Fibroblast of lung (primary cell): ENCODE data around the gene GRID1. TPM values are rescaled to one million over a fixed set of nuclear protein-coding genes. Genes with fewer than 3 reads are reported as not detected.

Experiments
- DNase-seq, 2 donors: peaks; one replicate each; pipeline versions ENCODE4 v3.0.0 to v3.0.0-alpha.2; 2010; ENCODE audit warnings: low read depth in 2 of 2
- H2AFZ ChIP-seq: 2 replicates; pipeline ENCODE4 v1.5.1; 2012; ENCODE audit warnings: low read length, control low read depth, inconsistent platforms
- H3K27ac ChIP-seq: 2 replicates; pipeline ENCODE4 v1.5.1; 2011; ENCODE audit warnings: low read length, control low read depth; ENCODE audit not compliant: insufficient read depth
- H3K27me3 ChIP-seq: 2 replicates; pipeline ENCODE4 v1.5.1; 2011; ENCODE audit warnings: mild to moderate bottlenecking, low read length; ENCODE audit not compliant: control insufficient read depth, insufficient read depth
- H3K36me3 ChIP-seq: 2 replicates; pipeline ENCODE4 v1.5.1; 2011; ENCODE audit warnings: low read length; ENCODE audit not compliant: control insufficient read depth, insufficient read depth
- H3K4me1 ChIP-seq: 2 replicates; pipeline ENCODE4 v1.5.1; 2011; ENCODE audit warnings: low read length; ENCODE audit not compliant: control insufficient read depth, insufficient read depth; ENCODE audit errors: extremely low read depth
- H3K4me2 ChIP-seq: 2 replicates; pipeline ENCODE4 v1.5.1; 2011; ENCODE audit warnings: low read length, control low read depth; ENCODE audit not compliant: insufficient read depth; ENCODE audit errors: extremely low read depth
- H3K4me3 ChIP-seq, 4 experiments: fragments of 200-600 bp in 1 of 4; sonication (generic) in 1 of 4; replicated peaks in 1 of 4; 2 replicates each; pipeline ENCODE4 v1.5.1; 2011 to 2016; ENCODE audit warnings: low read length in 4 of 4, low read depth in 3 of 4, mild to moderate bottlenecking in 3 of 4, control low read depth in 2 of 4, inconsistent platforms in 1 of 4, mixed read lengths in 1 of 4; ENCODE audit not compliant: insufficient read depth in 1 of 4; ENCODE audit errors: control extremely low read depth in 1 of 4
- H3K79me2 ChIP-seq: 2 replicates; pipeline ENCODE4 v1.5.1; 2012; ENCODE audit warnings: mild to moderate bottlenecking, low read length, inconsistent platforms; ENCODE audit not compliant: control insufficient read depth, insufficient read depth
- H3K9ac ChIP-seq: 2 replicates; pipeline ENCODE4 v1.5.1; 2011; ENCODE audit warnings: mild to moderate bottlenecking, low read length, control low read depth; ENCODE audit not compliant: insufficient read depth
- H3K9me3 ChIP-seq: 2 replicates; pipeline ENCODE4 v1.5.1; 2012; ENCODE audit warnings: low read depth, low read length; ENCODE audit not compliant: control insufficient read depth, insufficient read depth
- H4K20me1 ChIP-seq: 2 replicates; pipeline ENCODE4 v1.5.1; 2011; ENCODE audit warnings: low read length; ENCODE audit not compliant: control insufficient read depth, insufficient read depth; ENCODE audit errors: extremely low read depth
- EZH2 ChIP-seq: IDR thresholded peaks from 2 replicates; pipeline ENCODE4 v1.5.1; 2012; ENCODE audit warnings: low read length, control low read depth, mild to moderate bottlenecking; ENCODE audit errors: missing control alignments
- polyA plus RNA-seq, 2 donors: library from polyadenylated mRNA; depleted of rRNA in 1 of 2; stranded (reverse) in 1 of 2; unstranded in 1 of 2; fragments of >200 nt; gene quantifications; 2 replicates each; pipeline ENCODE4 v1.2.1, GENCODE V29; 2011 to 2012; ENCODE audit warnings: missing spikeins in 1 of 2
- total RNA-seq: library from RNA; depleted of rRNA; stranded (reverse); fragments of >200 nt; gene quantifications from 2 replicates; pipeline ENCODE4 v1.2.1, GENCODE V29; 2014
- TF ChIP-seq, protein P1 (sequence below), 2 donors: IDR thresholded peaks in 1 of 2; conservative IDR thresholded peaks in 1 of 2; 1 replicate in 1 of 2; 2 replicates in 1 of 2; pipeline ENCODE4 v1.5.1; 2011 to 2012; ENCODE audit warnings: low read length in 2 of 2, control low read depth in 1 of 2, inconsistent platforms in 1 of 2, low read depth in 1 of 2, mild to moderate bottlenecking in 1 of 2

GRID1 gene
- total and polyA plus RNA-seq, 2 donors (not counting 1 experiment from before 2014, with no cell fraction given) = 0.03 to 0.33 TPM

DNA sequence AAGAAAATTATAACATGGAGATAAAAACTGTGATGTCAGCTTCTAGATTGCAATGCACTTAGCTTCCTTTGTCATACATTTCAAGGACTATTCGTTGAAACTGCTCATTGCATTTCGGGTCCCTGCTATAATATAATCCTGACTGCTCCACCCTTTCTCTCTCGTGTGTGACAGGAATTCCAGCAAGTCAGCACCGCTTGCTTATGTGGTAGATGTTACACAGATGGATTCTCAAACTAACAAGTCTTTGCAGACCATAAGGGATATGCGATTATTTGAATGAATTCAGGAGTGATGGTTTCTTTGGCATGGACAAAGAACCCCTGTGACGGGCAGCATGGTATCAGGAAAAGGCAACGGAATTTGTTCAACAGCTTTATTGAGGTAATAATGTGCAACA lies 184.0 kb downstream of the GRID1 start:
- Histone ChIP-seq H3K4me1 (no peaks in the 10 kb centered on the region), H2AFZ (no peak overlapping the region), H3K9ac (no peak overlapping the region), H3K79me2 (no peaks in the 10 kb centered on the region), H3K27ac (no peak overlapping the region), H3K4me2 (no peak overlapping the region), H3K27me3 (no peaks in the 10 kb centered on the region), H3K4me3 (no peak overlapping the region), H3K9me3 (no peaks in the 10 kb centered on the region), H4K20me1 (no peaks in the 10 kb centered on the region), H3K36me3 (no peaks in the 10 kb centered on the region)
- no peak for DNase-seq
- TF ChIP-seq, protein P1, sequence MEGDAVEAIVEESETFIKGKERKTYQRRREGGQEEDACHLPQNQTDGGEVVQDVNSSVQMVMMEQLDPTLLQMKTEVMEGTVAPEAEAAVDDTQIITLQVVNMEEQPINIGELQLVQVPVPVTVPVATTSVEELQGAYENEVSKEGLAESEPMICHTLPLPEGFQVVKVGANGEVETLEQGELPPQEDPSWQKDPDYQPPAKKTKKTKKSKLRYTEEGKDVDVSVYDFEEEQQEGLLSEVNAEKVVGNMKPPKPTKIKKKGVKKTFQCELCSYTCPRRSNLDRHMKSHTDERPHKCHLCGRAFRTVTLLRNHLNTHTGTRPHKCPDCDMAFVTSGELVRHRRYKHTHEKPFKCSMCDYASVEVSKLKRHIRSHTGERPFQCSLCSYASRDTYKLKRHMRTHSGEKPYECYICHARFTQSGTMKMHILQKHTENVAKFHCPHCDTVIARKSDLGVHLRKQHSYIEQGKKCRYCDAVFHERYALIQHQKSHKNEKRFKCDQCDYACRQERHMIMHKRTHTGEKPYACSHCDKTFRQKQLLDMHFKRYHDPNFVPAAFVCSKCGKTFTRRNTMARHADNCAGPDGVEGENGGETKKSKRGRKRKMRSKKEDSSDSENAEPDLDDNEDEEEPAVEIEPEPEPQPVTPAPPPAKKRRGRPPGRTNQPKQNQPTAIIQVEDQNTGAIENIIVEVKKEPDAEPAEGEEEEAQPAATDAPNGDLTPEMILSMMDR (conservative IDR thresholded peaks at IDR 0.05 in 1 of 2, IDR thresholded peaks at IDR 0.05 in 1 of 2; ENCODE audit: low read depth in 1 of 2, low read length in 2 of 2) = no peak
- TF ChIP-seq EZH2 = no peak

DNA sequence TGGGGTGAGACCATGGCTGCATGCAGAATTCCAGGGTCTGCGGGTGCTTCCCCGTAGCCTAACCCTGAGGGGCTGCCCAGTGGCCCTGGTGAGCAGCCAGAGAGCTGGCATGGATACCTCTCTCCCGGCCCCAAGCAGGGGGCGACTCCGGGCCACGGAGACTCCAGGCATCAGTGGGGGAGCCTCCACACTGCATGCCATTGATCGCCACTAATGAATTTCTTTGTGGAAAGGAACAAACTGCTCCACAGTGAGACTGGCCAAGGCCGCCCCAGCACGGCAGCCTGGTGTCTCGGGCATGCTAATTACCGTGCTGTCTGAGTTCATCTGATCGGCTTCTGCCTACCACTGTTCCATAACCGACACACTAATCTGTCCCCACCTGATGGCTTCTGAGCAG lies 184.4 kb downstream of the GRID1 start:
- no peaks in the 10 kb centered on the region for H3K27me3 ChIP-seq
- H3K9me3 ChIP-seq = no peaks in the 10 kb centered on the region
- no peak overlapping the region for H3K4me2 ChIP-seq
- no peaks in the 10 kb centered on the region for H3K79me2 ChIP-seq
- H3K27ac ChIP-seq = no peak overlapping the region
- H3K36me3 ChIP-seq = no peaks in the 10 kb centered on the region
- TF ChIP-seq, protein P1 (conservative IDR thresholded peaks at IDR 0.05 in 1 of 2, IDR thresholded peaks at IDR 0.05 in 1 of 2; ENCODE audit: low read depth in 1 of 2, low read length in 2 of 2) = no peak
- no peak for TF ChIP-seq EZH2
- no peaks in the 10 kb centered on the region for H4K20me1 ChIP-seq
- H3K4me3 ChIP-seq = no peak overlapping the region
- H2AFZ ChIP-seq = no peak overlapping the region
- no peak for DNase-seq
- no peaks in the 10 kb centered on the region for H3K4me1 ChIP-seq
- H3K9ac ChIP-seq = no peak overlapping the region

DNA sequence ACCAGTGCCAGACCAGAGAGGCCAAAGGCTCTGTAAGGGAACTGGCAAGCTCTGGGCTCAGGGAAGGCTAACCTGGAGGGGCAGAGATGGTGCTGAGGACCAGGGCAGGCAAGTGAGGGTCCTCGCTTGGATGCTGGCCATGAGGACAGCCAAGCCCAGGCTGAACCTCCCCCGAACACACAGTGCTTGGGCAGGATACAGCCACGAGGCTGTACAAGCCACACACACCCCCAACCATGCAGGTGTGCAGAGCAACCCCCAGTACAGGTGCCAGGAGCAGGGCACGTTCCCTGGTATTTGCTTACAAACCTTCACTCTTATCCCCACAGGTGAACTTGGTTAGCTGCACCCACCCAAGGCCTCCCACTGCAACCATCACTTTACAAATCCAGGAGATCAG lies 185.7 kb downstream of the GRID1 start:
- H2AFZ ChIP-seq = no peak overlapping the region
- no peaks in the 10 kb centered on the region for H3K4me1 ChIP-seq
- no peak overlapping the region for H3K27ac ChIP-seq
- H3K27me3 ChIP-seq = no peaks in the 10 kb centered on the region
- H3K4me3 ChIP-seq = no peak overlapping the region
- H3K4me2 ChIP-seq = no peak overlapping the region
- no peaks in the 10 kb centered on the region for H3K79me2 ChIP-seq
- no peak overlapping the region for H3K9ac ChIP-seq
- DNase-seq = no peak
- TF ChIP-seq EZH2 = no peak
- TF ChIP-seq, protein P1 (conservative IDR thresholded peaks at IDR 0.05 in 1 of 2, IDR thresholded peaks at IDR 0.05 in 1 of 2; ENCODE audit: low read depth in 1 of 2, low read length in 2 of 2) = no peak
- no peaks in the 10 kb centered on the region for H3K9me3 ChIP-seq
- H4K20me1 ChIP-seq = no peaks in the 10 kb centered on the region
- no peaks in the 10 kb centered on the region for H3K36me3 ChIP-seq
